ENCODE measurements around the gene GSTO2.

The GSTO2 gene

GRCh38 chr10:104296687-104297436, 27.9 kb downstream of the GSTO2 start:
- Histone ChIP-seq H3K27me3 (ENCODE audit: control insufficient read depth in 1 of 2, insufficient read depth in 2 of 2, low read length in 2 of 2) (no peaks in the 10 kb centered on the region), H3K9ac (ENCODE audit: low read depth in 1 of 2, low read length in 2 of 2) (no peak overlapping the region), H3K4me1 (ENCODE audit: control insufficient read depth in 1 of 2, insufficient read depth in 2 of 2, low read length in 2 of 2) (peaks cover 12 to 18% of the 10 kb centered on the region in 2 donors), H3K4me3 (ENCODE audit: low read depth in 1 of 2, low read length in 2 of 2) (no peak overlapping the region), H3K9me3 (ENCODE audit: control insufficient read depth in 1 of 2, low read length in 2 of 2) (no peaks in the 10 kb centered on the region), H3K27ac (ENCODE audit: low read depth, low read length) (no peak overlapping the region), H3K36me3 (ENCODE audit: control insufficient read depth in 1 of 2, insufficient read depth in 2 of 2, low read length in 2 of 2) (no peaks in the 10 kb centered on the region)

GRCh38 chr10:104297697-104298660, 29.0 kb downstream of the GSTO2 start:
- Histone ChIP-seq H3K27ac (ENCODE audit: low read depth, low read length) (no peak overlapping the region), H3K4me3 (ENCODE audit: low read depth in 1 of 2, low read length in 2 of 2) (no peak overlapping the region), H3K4me1 (ENCODE audit: control insufficient read depth in 1 of 2, insufficient read depth in 2 of 2, low read length in 2 of 2) (peaks cover 12 to 18% of the 10 kb centered on the region in 2 donors), H3K9me3 (ENCODE audit: control insufficient read depth in 1 of 2, low read length in 2 of 2) (no peaks in the 10 kb centered on the region), H3K36me3 (ENCODE audit: control insufficient read depth in 1 of 2, insufficient read depth in 2 of 2, low read length in 2 of 2) (no peaks in the 10 kb centered on the region), H3K27me3 (ENCODE audit: control insufficient read depth in 1 of 2, insufficient read depth in 2 of 2, low read length in 2 of 2) (no peaks in the 10 kb centered on the region), H3K9ac (ENCODE audit: low read depth in 1 of 2, low read length in 2 of 2) (no peak overlapping the region)

GRCh38 chr10:104299031-104299904, 30.3 kb downstream of the GSTO2 start:
- H3K9me3 ChIP-seq (ENCODE audit: control insufficient read depth in 1 of 2, low read length in 2 of 2) = no peaks in the 10 kb centered on the region
- no peaks in the 10 kb centered on the region for H3K36me3 ChIP-seq (ENCODE audit: control insufficient read depth in 1 of 2, insufficient read depth in 2 of 2, low read length in 2 of 2)
- no peaks in the 10 kb centered on the region for H3K27me3 ChIP-seq (ENCODE audit: control insufficient read depth in 1 of 2, insufficient read depth in 2 of 2, low read length in 2 of 2)
- H3K27ac ChIP-seq (ENCODE audit: low read depth, low read length) = peak overlapping the region; percentile 49
- H3K9ac ChIP-seq (ENCODE audit: low read depth in 1 of 2, low read length in 2 of 2) = no peak overlapping the region
- H3K4me3 ChIP-seq (ENCODE audit: low read depth in 1 of 2, low read length in 2 of 2) = no peak overlapping the region
- H3K4me1 ChIP-seq (ENCODE audit: control insufficient read depth in 1 of 2, insufficient read depth in 2 of 2, low read length in 2 of 2) = peaks cover 12 to 18% of the 10 kb centered on the region in 2 donors

- H3K4me3 ChIP-seq (ENCODE audit: low read depth in 1 of 2, low read length in 2 of 2) = peak overlapping the region in 1 of 2 donors; percentile 6
- peak overlapping the region; percentile 44 for H3K9ac ChIP-seq (ENCODE audit: low read depth in 1 of 2, low read length in 2 of 2)
- no peaks in the 10 kb centered on the region for H3K27me3 ChIP-seq (ENCODE audit: control insufficient read depth in 1 of 2, insufficient read depth in 2 of 2, low read length in 2 of 2)
- peak overlapping the region; percentile 82 for H3K27ac ChIP-seq (ENCODE audit: low read depth, low read length)
- H3K9me3 ChIP-seq (ENCODE audit: control insufficient read depth in 1 of 2, low read length in 2 of 2) = no peaks in the 10 kb centered on the region
- peaks cover 12 to 18% of the 10 kb centered on the region in 2 donors for H3K4me1 ChIP-seq (ENCODE audit: control insufficient read depth in 1 of 2, insufficient read depth in 2 of 2, low read length in 2 of 2)
- no peaks in the 10 kb centered on the region for H3K36me3 ChIP-seq (ENCODE audit: control insufficient read depth in 1 of 2, insufficient read depth in 2 of 2, low read length in 2 of 2)
These were observed 31.2 kb downstream of the GSTO2 start for GRCh38 chr10:104300002-104300735.

- peaks cover 15 to 24% of the 10 kb centered on the region in 2 donors for H3K4me1 ChIP-seq (ENCODE audit: control insufficient read depth in 1 of 2, insufficient read depth in 2 of 2, low read length in 2 of 2)
These were observed 31.8 kb downstream of the GSTO2 start for GRCh38 chr10:104300736-104301292.

GRCh38 chr10:104301907-104302690, 33.1 kb downstream of the GSTO2 start:
- Histone ChIP-seq H3K4me3 (ENCODE audit: low read depth in 1 of 2, low read length in 2 of 2) (no peak overlapping the region), H3K9ac (ENCODE audit: low read depth in 1 of 2, low read length in 2 of 2) (no peak overlapping the region), H3K27ac (ENCODE audit: low read depth, low read length) (no peak overlapping the region), H3K27me3 (ENCODE audit: control insufficient read depth in 1 of 2, insufficient read depth in 2 of 2, low read length in 2 of 2) (no peaks in the 10 kb centered on the region), H3K36me3 (ENCODE audit: control insufficient read depth in 1 of 2, insufficient read depth in 2 of 2, low read length in 2 of 2) (no peaks in the 10 kb centered on the region), H3K9me3 (ENCODE audit: control insufficient read depth in 1 of 2, low read length in 2 of 2) (no peaks in the 10 kb centered on the region), H3K4me1 (ENCODE audit: control insufficient read depth in 1 of 2, insufficient read depth in 2 of 2, low read length in 2 of 2) (peaks cover 19 to 30% of the 10 kb centered on the region in 2 donors)

More at GRCh38 chr10:104300736-104301292, 31.8 kb downstream of the GSTO2 start:
- Histone ChIP-seq H3K9ac (ENCODE audit: low read depth in 1 of 2, low read length in 2 of 2) (peak overlapping the region; percentile 44), H3K9me3 (ENCODE audit: control insufficient read depth in 1 of 2, low read length in 2 of 2) (no peaks in the 10 kb centered on the region), H3K36me3 (ENCODE audit: control insufficient read depth in 1 of 2, insufficient read depth in 2 of 2, low read length in 2 of 2) (no peaks in the 10 kb centered on the region), H3K27ac (ENCODE audit: low read depth, low read length) (peak overlapping the region; percentile 82), H3K4me3 (ENCODE audit: low read depth in 1 of 2, low read length in 2 of 2) (peak overlapping the region in 1 of 2 donors; percentile 6), H3K27me3 (ENCODE audit: control insufficient read depth in 1 of 2, insufficient read depth in 2 of 2, low read length in 2 of 2) (no peaks in the 10 kb centered on the region)

- H3K27me3 ChIP-seq (ENCODE audit: control insufficient read depth in 1 of 2, insufficient read depth in 2 of 2, low read length in 2 of 2) = no peaks in the 10 kb centered on the region
- no peak overlapping the region for H3K4me3 ChIP-seq (ENCODE audit: low read depth in 1 of 2, low read length in 2 of 2)
- no peak overlapping the region for H3K27ac ChIP-seq (ENCODE audit: low read depth, low read length)
- H3K4me1 ChIP-seq (ENCODE audit: control insufficient read depth in 1 of 2, insufficient read depth in 2 of 2, low read length in 2 of 2) = peaks cover 27 to 39% of the 10 kb centered on the region in 2 donors
- H3K36me3 ChIP-seq (ENCODE audit: control insufficient read depth in 1 of 2, insufficient read depth in 2 of 2, low read length in 2 of 2) = no peaks in the 10 kb centered on the region
- no peaks in the 10 kb centered on the region for H3K9me3 ChIP-seq (ENCODE audit: control insufficient read depth in 1 of 2, low read length in 2 of 2)
- H3K9ac ChIP-seq (ENCODE audit: low read depth in 1 of 2, low read length in 2 of 2) = no peak overlapping the region
These were observed 34.8 kb downstream of the GSTO2 start for GRCh38 chr10:104303594-104304355.

GRCh38 chr10:104304356-104304745, 35.4 kb downstream of the GSTO2 start:
- Histone ChIP-seq H3K4me3 (ENCODE audit: low read depth in 1 of 2, low read length in 2 of 2) (no peak overlapping the region), H3K4me1 (ENCODE audit: control insufficient read depth in 1 of 2, insufficient read depth in 2 of 2, low read length in 2 of 2) (peaks cover 27 to 39% of the 10 kb centered on the region in 2 donors), H3K9me3 (ENCODE audit: control insufficient read depth in 1 of 2, low read length in 2 of 2) (no peaks in the 10 kb centered on the region), H3K36me3 (ENCODE audit: control insufficient read depth in 1 of 2, insufficient read depth in 2 of 2, low read length in 2 of 2) (no peaks in the 10 kb centered on the region), H3K27ac (ENCODE audit: low read depth, low read length) (no peak overlapping the region), H3K27me3 (ENCODE audit: control insufficient read depth in 1 of 2, insufficient read depth in 2 of 2, low read length in 2 of 2) (no peaks in the 10 kb centered on the region), H3K9ac (ENCODE audit: low read depth in 1 of 2, low read length in 2 of 2) (no peak overlapping the region)

Measured in duodenal mucosa (tissue), 2 donors.